Heart right ventricle (tissue), 16 donors: ENCODE results near the gene EGR4. TPM values are rescaled to one million over a fixed set of nuclear protein-coding genes. Genes with fewer than 3 reads are reported as not detected.

Experiments
- ATAC-seq, 8 donors: fragments of 200-7000 bp; cut with Tn5 transposase; one replicate each; pipeline ENCODE4 v1.9.1; 2020; ENCODE audit warnings: mild to moderate bottlenecking in 8 of 8, moderate library complexity in 8 of 8, moderate number of reproducible peaks in 1 of 8
- DNase-seq, 2 donors: peaks; one replicate each; pipeline ENCODE4 v3.0.0-alpha.2; 2020
- H3K27ac ChIP-seq, 10 donors: fragments of 200-600 bp; sonication (generic) in 2 of 10; one replicate each; pipeline versions ENCODE4 v1.5.0 to v1.8.0; 2020 to 2022; ENCODE audit warnings: mild to moderate bottlenecking in 3 of 10
- H3K27me3 ChIP-seq, 7 donors: fragments of 200-600 bp; one replicate each; pipeline ENCODE4 v1.8.0; 2021 to 2022; ENCODE audit warnings: mild to moderate bottlenecking in 2 of 7
- H3K36me3 ChIP-seq, 9 donors: fragments of 200-600 bp; sonication (generic) in 1 of 9; one replicate each; pipeline versions ENCODE4 v1.5.0 to v1.8.0; 2020 to 2022; ENCODE audit warnings: mild to moderate bottlenecking in 2 of 9
- H3K4me1 ChIP-seq, 9 donors: fragments of 200-600 bp; sonication (generic) in 1 of 9; one replicate each; pipeline versions ENCODE4 v1.5.0 to v1.8.0; 2020 to 2022; ENCODE audit warnings: mild to moderate bottlenecking in 4 of 9
- H3K4me3 ChIP-seq, 10 donors: fragments of 200-600 bp; sonication (generic) in 2 of 10; one replicate each; pipeline versions ENCODE4 v1.5.0 to v1.8.0; 2020 to 2022; ENCODE audit warnings: mild to moderate bottlenecking in 7 of 10, moderate library complexity in 2 of 10
- H3K9me3 ChIP-seq, 11 donors: fragments of 200-600 bp in 10 of 11; sonication (generic) in 2 of 11; one replicate each; pipeline versions ENCODE4 v1.5.0 to v1.8.0; 2013 to 2022; ENCODE audit warnings: mild to moderate bottlenecking in 2 of 11, control low read depth in 1 of 11, moderate library complexity in 1 of 11
- WGBS, 2 donors: extraction: QIAGEN DNeasy Blood & Tissue Kit; methylation state at CpG; one replicate each; pipeline ENCODE4 v1.1.7; 2013; ENCODE audit warnings: inconsistent platforms in 1 of 2; 5-methylcytosine and 5-hydroxymethylcytosine counted together
- intact Hi-C, 10 donors: fragments of 100-400 bp; cut with DNase I; formaldehyde crosslinking; loops; one replicate each; pipeline versions ENCODE4 v1.11.1 to v1.14.2; 2022
- polyA plus RNA-seq, 2 donors: library from polyadenylated mRNA; stranded (reverse); fragments of 200-250 nt; gene quantifications; one replicate each; pipeline ENCODE4 v1.2.3, GENCODE V29; 2013
- total RNA-seq, 10 donors: library from RNA; stranded (reverse); fragmentation: NEBNext Ultra II Directional in 3 of 10; extraction: Animal tissue kit (Norgen Biotek cat#: 25700) in 3 of 10; gene quantifications; one replicate each; pipeline versions ENCODE4 v1.2.1 to v1.2.4, GENCODE V29; 2021 to 2023
- TF ChIP-seq, protein P1 (sequence below), 9 donors: fragments of 200-600 bp; sonication (generic) in 2 of 9; IDR thresholded peaks; one replicate each; pipeline versions ENCODE4 v1.5.0 to v1.8.0; 2021 to 2022; ENCODE audit warnings: antibody characterized with exemption in 9 of 9, mild to moderate bottlenecking in 5 of 9, moderate library complexity in 1 of 9
- donor health status: Arrhythmogenic right ventricular cardiomyopathy.
- donor health status: ischemic (EF 13 %, LVEDD 7.1; RV severe dilation, severe dysfunction).
- donor health status: healthy with polysubstance abuse.
- donor health status: DM: no; HTN: yes; CAD: no.
- donor health status: DM: no; HTN: no; CAD: no.
- donor health status: ischemic (EF 25% LVEDD 6.9; RV normal size, moderate dysfunction).
- donor health status: ischemic (EF 25% LVEDD 5.7; RV mildly dilated, moderate dysfunction).
- donor health status: healthy.
- donor health status: DM: yes; HTN: yes; CAD: no.
- donor health status: Ischemic cardiomyopathy.
- donor health status: ischemic (EF 35%, LVEDD 5.7; RV mildly dilated, moderate dysfunction).
- donor health status: nonischemic (EF 11% LVEDD 7.7; RV severe dilation, severe dysfunction).
- donor health status: DM: yes; HTN: yes; CAD: no.
- donor health status: PGD.
- donor health status: ischemic (EF 29% LVEDD 5.4; RV normal size, mild dysfunction).
- donor health status: nonischemic (EF 23%, LVEDD 6.1; RV moderate dilation, normal function).

The EGR4 gene
- total and polyA plus RNA-seq, 12 donors = 0.36 TPM; not detected in 11

DNA sequence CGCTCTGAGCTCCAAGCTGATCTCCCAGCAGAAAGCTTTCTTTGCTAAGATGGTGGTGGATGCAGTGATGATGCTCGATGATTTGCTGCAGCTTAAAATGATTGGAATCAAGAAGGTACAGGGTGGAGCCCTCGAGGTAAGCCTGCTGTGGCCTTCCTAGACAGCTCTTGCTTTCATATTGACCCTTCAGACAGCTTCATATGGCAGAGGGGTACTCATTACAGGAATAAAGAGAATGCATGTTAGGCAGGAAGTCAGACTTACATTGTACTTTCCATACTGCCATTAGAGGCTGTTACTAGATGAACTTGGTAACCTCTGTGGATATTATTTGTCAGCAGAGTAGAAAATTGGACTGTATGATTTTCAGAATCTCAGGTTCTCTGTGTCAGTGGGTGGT is 48.8 kb downstream of the EGR4 start:
- intact Hi-C loops = no loop called here
- H3K9me3 ChIP-seq = no peaks in the 10 kb centered on the region
- WGBS, 2 donors = 90 to 91% methylated on average over 3 of the region's 3 CpGs
- H3K4me1 ChIP-seq = peaks cover 0 to 21% (median 12%) of the 10 kb centered on the region in 9 donors
- no peak overlapping the region for H3K4me3 ChIP-seq
- no peaks in the 10 kb centered on the region for H3K27me3 ChIP-seq
- DNase-seq (no peak), ATAC-seq (peak in 1 of 8 donors; percentile 19)
- TF ChIP-seq, protein P1, sequence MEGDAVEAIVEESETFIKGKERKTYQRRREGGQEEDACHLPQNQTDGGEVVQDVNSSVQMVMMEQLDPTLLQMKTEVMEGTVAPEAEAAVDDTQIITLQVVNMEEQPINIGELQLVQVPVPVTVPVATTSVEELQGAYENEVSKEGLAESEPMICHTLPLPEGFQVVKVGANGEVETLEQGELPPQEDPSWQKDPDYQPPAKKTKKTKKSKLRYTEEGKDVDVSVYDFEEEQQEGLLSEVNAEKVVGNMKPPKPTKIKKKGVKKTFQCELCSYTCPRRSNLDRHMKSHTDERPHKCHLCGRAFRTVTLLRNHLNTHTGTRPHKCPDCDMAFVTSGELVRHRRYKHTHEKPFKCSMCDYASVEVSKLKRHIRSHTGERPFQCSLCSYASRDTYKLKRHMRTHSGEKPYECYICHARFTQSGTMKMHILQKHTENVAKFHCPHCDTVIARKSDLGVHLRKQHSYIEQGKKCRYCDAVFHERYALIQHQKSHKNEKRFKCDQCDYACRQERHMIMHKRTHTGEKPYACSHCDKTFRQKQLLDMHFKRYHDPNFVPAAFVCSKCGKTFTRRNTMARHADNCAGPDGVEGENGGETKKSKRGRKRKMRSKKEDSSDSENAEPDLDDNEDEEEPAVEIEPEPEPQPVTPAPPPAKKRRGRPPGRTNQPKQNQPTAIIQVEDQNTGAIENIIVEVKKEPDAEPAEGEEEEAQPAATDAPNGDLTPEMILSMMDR (IDR thresholded peaks at IDR 0.05) = no peak
- no peak overlapping the region for H3K27ac ChIP-seq
- H3K36me3 ChIP-seq = peaks cover 0 to 100% (median 70%) of the 10 kb centered on the region in 9 donors

DNA sequence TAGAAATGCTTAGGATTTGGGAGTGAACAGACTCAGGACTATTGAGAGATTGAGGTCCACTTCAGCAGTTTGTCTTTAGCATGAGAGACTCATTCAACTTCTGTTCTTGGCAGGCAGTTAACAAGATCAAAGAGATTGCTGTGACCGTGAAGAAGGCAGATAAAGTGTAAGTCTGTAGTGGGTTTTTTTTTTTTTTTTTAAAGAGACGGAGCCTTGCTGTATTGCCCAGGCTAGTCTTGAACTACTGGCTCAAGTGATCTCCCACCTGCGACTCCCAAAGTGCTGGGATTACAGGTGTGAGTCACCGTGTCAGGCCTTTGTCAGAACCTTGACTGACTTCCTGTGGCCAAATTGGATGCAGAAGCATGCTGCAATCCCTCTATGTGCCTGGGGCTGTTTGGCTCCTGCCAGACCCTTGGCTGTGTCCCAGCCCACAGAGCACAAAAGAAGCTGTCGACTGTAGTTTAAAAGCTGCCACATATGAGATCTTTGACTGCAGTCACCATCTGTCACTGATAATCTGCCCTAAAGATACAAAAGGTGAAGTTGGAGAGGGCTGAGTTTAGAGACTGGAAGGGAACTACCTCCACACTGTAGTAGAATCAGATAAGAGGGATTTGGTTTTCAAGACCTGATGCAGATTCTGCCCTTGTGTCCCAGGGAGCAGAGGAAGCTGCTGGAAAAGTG is 49.3 kb downstream of the EGR4 start:
- peak in 6 of 8 donors; percentile 22 to 83 (median 80) for ATAC-seq
- no peaks in the 10 kb centered on the region for H3K9me3 ChIP-seq
- DNase-seq = peak in 1 of 2 donors; percentile 29
- H3K4me3 ChIP-seq = no peak overlapping the region
- TF ChIP-seq, protein P1 (IDR thresholded peaks at IDR 0.05) = no peak
- no peak overlapping the region for H3K27ac ChIP-seq
- WGBS, 2 donors = 30 to 40% methylated on average over 5 of the region's 5 CpGs
- peaks cover 0 to 100% (median 64%) of the 10 kb centered on the region in 9 donors for H3K36me3 ChIP-seq
- H3K4me1 ChIP-seq = peaks cover 0 to 26% (median 17%) of the 10 kb centered on the region in 9 donors
- intact Hi-C loops = no loop called here
- no peaks in the 10 kb centered on the region for H3K27me3 ChIP-seq

Other genes with a start within 250 kb of the EGR4 start
- gene SFXN5, start 221.8 kb downstream of the EGR4 start, total RNA-seq = 10 to 100 TPM in 5 of 10 donors, 1 to 10 TPM in 5; 7.3 to 11.8 (median 10.0) TPM
- 1 to 10 TPM; 4.4 to 9.5 TPM for gene SFXN5, start 221.8 kb downstream of the EGR4 start, polyA plus RNA-seq
- 10 to 100 TPM; 16.3 to 30.4 (median 22.3) TPM for gene RAB11FIP5, start 180.6 kb downstream of the EGR4 start, total RNA-seq
- gene RAB11FIP5, start 180.6 kb downstream of the EGR4 start, polyA plus RNA-seq = 10 to 100 TPM in 1 of 2 donors, 1 to 10 TPM in 1; 6.8 to 25.2 TPM
- not detected for gene NOTO, start 91.0 kb downstream of the EGR4 start, total RNA-seq
- gene NOTO, start 91.0 kb downstream of the EGR4 start, polyA plus RNA-seq = not detected
- 10 to 100 TPM; 13.3 to 22.7 (median 17.5) TPM for gene SMYD5, start 79.3 kb downstream of the EGR4 start, total RNA-seq
- 10 to 100 TPM; 17.0 to 17.9 TPM for gene SMYD5, start 79.3 kb downstream of the EGR4 start, polyA plus RNA-seq
- gene PRADC1, start 60.3 kb downstream of the EGR4 start, total RNA-seq = 10 to 100 TPM; 61.2 to 96.5 (median 76.6) TPM
- 100 to 1,000 TPM; 109 to 221 TPM for gene PRADC1, start 60.3 kb downstream of the EGR4 start, polyA plus RNA-seq
- gene CCT7, start 59.2 kb downstream of the EGR4 start, total RNA-seq = 100 to 1,000 TPM; 162 to 213 (median 177) TPM
- gene CCT7, start 59.2 kb downstream of the EGR4 start, polyA plus RNA-seq = 100 to 1,000 TPM; 209 to 332 TPM
- 1 to 10 TPM in 3 of 10 donors, under 1 TPM in 7; 0.57 to 1.8 (median 0.80) TPM for gene FBXO41, start 9.1 kb downstream of the EGR4 start, total RNA-seq
- gene FBXO41, start 9.1 kb downstream of the EGR4 start, polyA plus RNA-seq = under 1 TPM; 0.12 to 0.51 TPM
- gene ALMS1, start 92.3 kb upstream of the EGR4 start, total RNA-seq = 10 to 100 TPM in 6 of 10 donors, 1 to 10 TPM in 4; 4.7 to 16.9 (median 10.9) TPM
- 1 to 10 TPM; 3.8 to 5.7 TPM for gene ALMS1, start 92.3 kb upstream of the EGR4 start, polyA plus RNA-seq